Esophagus (tissue), 2 donors: ENCODE measurements around the gene LRBA. TPM values are rescaled to one million over a fixed set of nuclear protein-coding genes. Genes with fewer than 3 reads are reported as not detected.

Experiments used
- H3K27ac ChIP-seq, 2 donors: one replicate each; pipeline ENCODE4 v1.5.1; 2013; ENCODE audit warnings: low read depth in 2 of 2, mild to moderate bottlenecking in 2 of 2, inconsistent platforms in 1 of 2, low read length in 1 of 2, moderate library complexity in 1 of 2
- H3K27me3 ChIP-seq, 2 donors: one replicate each; pipeline ENCODE4 v1.6.1; 2013; ENCODE audit warnings: low read length in 2 of 2, control low read depth in 1 of 2, mild to moderate bottlenecking in 1 of 2; ENCODE audit not compliant: insufficient read depth in 2 of 2, control insufficient read depth in 1 of 2
- H3K36me3 ChIP-seq, 2 donors: one replicate each; pipeline ENCODE4 v1.6.1; 2013; ENCODE audit warnings: low read length in 1 of 2; ENCODE audit not compliant: control insufficient read depth in 2 of 2, insufficient read depth in 2 of 2
- H3K4me1 ChIP-seq, 2 donors: one replicate each; pipeline ENCODE4 v1.6.1; 2013; ENCODE audit warnings: low read length in 1 of 2; ENCODE audit not compliant: control insufficient read depth in 2 of 2, insufficient read depth in 2 of 2
- H3K4me3 ChIP-seq, 2 donors: one replicate each; pipeline ENCODE4 v1.5.1; 2013; ENCODE audit warnings: low read length in 2 of 2, mild to moderate bottlenecking in 2 of 2, low read depth in 1 of 2, moderate library complexity in 1 of 2
- H3K9me3 ChIP-seq, 2 donors: one replicate each; pipeline ENCODE4 v1.6.1; 2013; ENCODE audit warnings: mild to moderate bottlenecking in 2 of 2, low read depth in 1 of 2, low read length in 1 of 2, moderate library complexity in 1 of 2; ENCODE audit not compliant: control insufficient read depth in 2 of 2, insufficient read depth in 1 of 2
- WGBS, 2 donors: extraction: QIAGEN DNeasy Blood & Tissue Kit; methylation state at CpG; one replicate each; pipeline ENCODE4 v1.1.7; 2013; 5-methylcytosine and 5-hydroxymethylcytosine counted together
- polyA plus RNA-seq, 2 donors: library from polyadenylated mRNA; stranded (reverse); fragments of 200-250 nt; gene quantifications; one replicate each; pipeline ENCODE4 v1.2.3, GENCODE V29; 2013
- donor health status: healthy with polysubstance abuse.
- donor health status: Bipolar disorder and iron deficiency.

LRBA gene
- polyA plus RNA-seq, 2 donors: 13.1 to 24.7 TPM

- no peak overlapping the region for H3K4me3 ChIP-seq
- WGBS, 2 donors: 66 to 69% methylated on average over 1 of the region's 1 CpG
- H3K36me3 ChIP-seq: no peaks in the 10 kb centered on the region
- H3K27ac ChIP-seq: no peak overlapping the region
- no peaks in the 10 kb centered on the region for H3K4me1 ChIP-seq
- no peaks in the 10 kb centered on the region for H3K9me3 ChIP-seq
- H3K27me3 ChIP-seq: no peaks in the 10 kb centered on the region
These were observed 557.3 kb downstream of the LRBA start for GRCh38 chr4:150457802-150458201.

GRCh38 chr4:150451883-150452282 is 563.2 kb downstream of the LRBA start:
- H3K4me1 ChIP-seq: no peaks in the 10 kb centered on the region
- H3K36me3 ChIP-seq: no peaks in the 10 kb centered on the region
- H3K27me3 ChIP-seq: no peaks in the 10 kb centered on the region
- no peak overlapping the region for H3K27ac ChIP-seq
- no peak overlapping the region for H3K4me3 ChIP-seq
- 87 to 91% methylated on average over 3 of the region's 3 CpGs for WGBS, 2 donors
- H3K9me3 ChIP-seq: no peaks in the 10 kb centered on the region

GRCh38 chr4:150447356-150447755 is 567.7 kb downstream of the LRBA start:
- Histone ChIP-seq H3K27ac (no peak overlapping the region), H3K9me3 (no peaks in the 10 kb centered on the region), H3K4me1 (no peaks in the 10 kb centered on the region), H3K4me3 (no peak overlapping the region), H3K36me3 (no peaks in the 10 kb centered on the region), H3K27me3 (no peaks in the 10 kb centered on the region)
- WGBS, 2 donors: 82 to 90% methylated on average over 1 of the region's 1 CpG

GRCh38 chr4:150439451-150439933 is 575.6 kb downstream of the LRBA start:
- H3K27ac ChIP-seq: no peak overlapping the region

GRCh38 chr4:150436598-150437370 is 578.3 kb downstream of the LRBA start:
- Histone ChIP-seq H3K36me3 (no peaks in the 10 kb centered on the region), H3K4me1 (no peaks in the 10 kb centered on the region), H3K9me3 (no peaks in the 10 kb centered on the region), H3K4me3 (no peak overlapping the region), H3K27me3 (no peaks in the 10 kb centered on the region), H3K27ac (no peak overlapping the region)
- WGBS, 2 donors: 82 to 91% methylated on average over 2 of the region's 2 CpGs

More at GRCh38 chr4:150439451-150439933, 575.6 kb downstream of the LRBA start:
- H3K36me3 ChIP-seq: no peaks in the 10 kb centered on the region
- H3K4me1 ChIP-seq: no peaks in the 10 kb centered on the region
- H3K4me3 ChIP-seq: no peak overlapping the region
- WGBS, 2 donors: 92 to 95% methylated on average over 3 of the region's 3 CpGs
- H3K9me3 ChIP-seq: no peaks in the 10 kb centered on the region
- no peaks in the 10 kb centered on the region for H3K27me3 ChIP-seq

GRCh38 chr4:150431221-150431620 is 583.9 kb downstream of the LRBA start:
- H3K27ac ChIP-seq: no peak overlapping the region
- no peaks in the 10 kb centered on the region for H3K4me1 ChIP-seq
- H3K27me3 ChIP-seq: no peaks in the 10 kb centered on the region
- no peaks in the 10 kb centered on the region for H3K36me3 ChIP-seq
- H3K9me3 ChIP-seq: no peaks in the 10 kb centered on the region
- no peak overlapping the region for H3K4me3 ChIP-seq

- Histone ChIP-seq H3K9me3 (peaks cover 0 to 2% of the 10 kb centered on the region in 2 donors), H3K4me3 (no peak overlapping the region), H3K4me1 (no peaks in the 10 kb centered on the region), H3K36me3 (peaks cover 0 to 3% of the 10 kb centered on the region in 2 donors), H3K27ac (no peak overlapping the region), H3K27me3 (no peaks in the 10 kb centered on the region)
- 42 to 50% methylated on average over 1 of the region's 1 CpG for WGBS, 2 donors
These were observed 589.9 kb downstream of the LRBA start for GRCh38 chr4:150425161-150425560.

GRCh38 chr4:150423503-150423902 is 591.6 kb downstream of the LRBA start:
- WGBS, 2 donors: 97 to 98% methylated on average over 12 of the region's 12 CpGs
- H3K36me3 ChIP-seq: peaks cover 0 to 3% of the 10 kb centered on the region in 2 donors
- no peaks in the 10 kb centered on the region for H3K27me3 ChIP-seq
- peaks cover 0 to 2% of the 10 kb centered on the region in 2 donors for H3K9me3 ChIP-seq
- H3K27ac ChIP-seq: no peak overlapping the region
- no peak overlapping the region for H3K4me3 ChIP-seq
- no peaks in the 10 kb centered on the region for H3K4me1 ChIP-seq

- peaks cover 0 to 3% of the 10 kb centered on the region in 2 donors for H3K36me3 ChIP-seq
- H3K27ac ChIP-seq: no peak overlapping the region
- 88 to 90% methylated on average over 13 of the region's 13 CpGs for WGBS, 2 donors
- H3K9me3 ChIP-seq: peaks cover 0 to 2% of the 10 kb centered on the region in 2 donors
- no peaks in the 10 kb centered on the region for H3K4me1 ChIP-seq
- no peaks in the 10 kb centered on the region for H3K27me3 ChIP-seq
- H3K4me3 ChIP-seq: no peak overlapping the region
These were observed 592.0 kb downstream of the LRBA start for GRCh38 chr4:150423074-150423473.

- peaks cover 0 to 2% of the 10 kb centered on the region in 2 donors for H3K9me3 ChIP-seq
- 84 to 90% methylated on average over 1 of the region's 1 CpG for WGBS, 2 donors
These were observed 593.5 kb downstream of the LRBA start for GRCh38 chr4:150421612-150422011.

More at GRCh38 chr4:150421612-150422011, 593.5 kb downstream of the LRBA start:
- Histone ChIP-seq H3K27ac (no peak overlapping the region), H3K36me3 (peaks cover 0 to 3% of the 10 kb centered on the region in 2 donors), H3K4me3 (no peak overlapping the region), H3K27me3 (no peaks in the 10 kb centered on the region), H3K4me1 (no peaks in the 10 kb centered on the region)
